HCT116 (cell line): ENCODE data around the gene CD19. TPM values are rescaled to one million over a fixed set of nuclear protein-coding genes. Genes with fewer than 3 reads are reported as not detected.
"Not testable (repeated sequence)": the region's sequence is repeated elsewhere in the genome, so short reads cannot be mapped to it uniquely, and the experiment has no call there.

Experiments used
- ATAC-seq: fragments of 200-7000 bp; cut with Tn5 transposase; 2 replicates; pipeline ENCODE4 v1.9.1; 2020; ENCODE audit warnings: mild to moderate bottlenecking, moderate library complexity
- BruUV-seq: library from RNA; stranded (reverse); fragments of 400-500 nt; replicated peaks from 2 replicates; lab custom pipeline; 2021; lab: Mats Ljungman, UMichigan
- CTCF ChIA-PET: fragments of 300-600 bp; sonication (Branson Sonifier 250); formaldehyde crosslinking; loops from one replicate; lab custom pipeline; 2021; ENCODE audit warnings: antibody characterized with exemption; lab: Charles Lee
- POLR2A ChIA-PET: fragments of 300-600, 350-600 bp; sonication (Branson Sonifier 250); formaldehyde crosslinking; loops from one replicate; lab custom pipeline; 2021; ENCODE audit warnings: antibody characterized with exemption; lab: Charles Lee
- RAD21 ChIA-PET, 2 experiments: fragments of 300-600 bp; sonication (Branson Sonifier 250); formaldehyde crosslinking; loops; one replicate each; lab custom pipeline; 2023; ENCODE audit warnings: low total read pairs in 2 of 2; ENCODE audit not compliant: uncharacterized antibody in 2 of 2, unreplicated experiment in 2 of 2, low non-redundant PET in 1 of 2; lab: Charles Lee
- DNase-seq: peaks from one replicate; pipeline ENCODE4 v3.0.0-alpha.2; 2010; ENCODE audit warnings: low read depth, low spot score
- H2AFZ ChIP-seq: fragments of 200-600 bp; shearing (Covaris generic), sonication (generic); 2 replicates; pipeline ENCODE4 v1.6.1; 2017; ENCODE audit warnings: low read depth, mixed run types, mixed read lengths, antibody characterized with exemption, low read length; ENCODE audit not compliant: poor library complexity, severe bottlenecking
- H3K27ac ChIP-seq: 2 replicates; pipeline ENCODE4 v1.5.1; 2012; ENCODE audit warnings: low read depth, low read length
- H3K27me3 ChIP-seq: fragments of 200-600 bp; sonication (generic); 2 replicates; pipeline ENCODE4 v1.6.1; 2016; ENCODE audit warnings: mixed run types, low read length, mixed read lengths; ENCODE audit not compliant: insufficient read depth
- H3K36me3 ChIP-seq, 2 experiments: fragments of 200-500 bp in 1 of 2; fragments of 200-600 bp in 1 of 2; sonication (Bioruptor generic) in 1 of 2; sonication (generic) in 1 of 2; 2 replicates each; pipeline versions ENCODE4 v1.5.1 to v1.6.1; 2014 to 2016; ENCODE audit warnings: low read length in 2 of 2, inconsistent platforms in 1 of 2, mixed read lengths in 1 of 2, mixed run types in 1 of 2; ENCODE audit not compliant: insufficient read depth in 2 of 2, control insufficient read depth in 1 of 2
- H3K4me1 ChIP-seq, 2 experiments: fragments of 200-600 bp in 1 of 2; sonication (generic) in 1 of 2; 2 replicates each; pipeline versions ENCODE4 v1.5.1 to v1.6.1; 2012 to 2017; ENCODE audit warnings: low read length in 2 of 2, inconsistent platforms in 1 of 2, mild to moderate bottlenecking in 1 of 2, mixed read lengths in 1 of 2, mixed run types in 1 of 2, moderate library complexity in 1 of 2; ENCODE audit not compliant: insufficient read depth in 2 of 2, control insufficient read depth in 1 of 2
- H3K4me2 ChIP-seq: fragments of 200-600 bp; sonication (generic); 2 replicates; pipeline ENCODE4 v1.6.1; 2017; ENCODE audit warnings: mixed run types, low read length, mixed read lengths
- H3K4me3 ChIP-seq, 2 experiments: fragments of 200-600 bp in 1 of 2; sonication (generic) in 1 of 2; replicated peaks in 1 of 2; 2 replicates each; pipeline ENCODE4 v1.5.1; 2011 to 2016; ENCODE audit warnings: low read length in 2 of 2, control low read depth in 1 of 2, low read depth in 1 of 2, mild to moderate bottlenecking in 1 of 2, mixed read lengths in 1 of 2, mixed run types in 1 of 2
- H3K79me2 ChIP-seq: fragments of 200-600 bp; sonication (generic); 2 replicates; pipeline ENCODE4 v1.6.1; 2017; ENCODE audit warnings: mild to moderate bottlenecking, mixed run types, low read length, moderate library complexity, mixed read lengths; ENCODE audit not compliant: insufficient read depth
- H3K9ac ChIP-seq: fragments of 200-600 bp; sonication (generic); 2 replicates; pipeline ENCODE4 v1.6.1; 2016; ENCODE audit warnings: low read length, mixed read lengths
- H3K9me2 ChIP-seq: fragments of 200-600 bp; sonication (generic), shearing (Covaris generic); 2 replicates; pipeline ENCODE4 v1.6.1; 2017; ENCODE audit warnings: mixed run types, mild to moderate bottlenecking, moderate library complexity; ENCODE audit not compliant: insufficient read depth
- H3K9me3 ChIP-seq, 2 experiments: fragments of 200-500 bp in 1 of 2; fragments of 200-600 bp in 1 of 2; sonication (Bioruptor generic) in 1 of 2; sonication (generic) in 1 of 2; 2 replicates each; pipeline ENCODE4 v1.6.1; 2014 to 2017; ENCODE audit warnings: low read length in 2 of 2, mixed read lengths in 2 of 2, inconsistent platforms in 1 of 2, low read depth in 1 of 2, mild to moderate bottlenecking in 1 of 2, mixed run types in 1 of 2, moderate library complexity in 1 of 2; ENCODE audit not compliant: control insufficient read depth in 1 of 2, insufficient read depth in 1 of 2
- H4K20me1 ChIP-seq: fragments of 200-600 bp; sonication (generic), shearing (Covaris generic); 2 replicates; pipeline ENCODE4 v1.6.1; 2017; ENCODE audit warnings: mixed run types, mild to moderate bottlenecking, moderate library complexity; ENCODE audit not compliant: insufficient read depth
- CBX3 ChIP-seq: IDR thresholded peaks from 2 replicates; pipeline ENCODE4 v1.6.1; 2012; ENCODE audit warnings: low read depth
- CEBPB ChIP-seq: IDR thresholded peaks from 2 replicates; pipeline ENCODE4 v1.6.1; 2012; ENCODE audit warnings: low read depth
- EZH2 ChIP-seq: fragments of 200-600 bp; sonication (generic); IDR thresholded peaks from 2 replicates; pipeline ENCODE4 v1.6.1; 2017; ENCODE audit warnings: antibody characterized with exemption, mixed run types
- EZH2phosphoT487 ChIP-seq: fragments of 200-600 bp; IDR thresholded peaks from 2 replicates; pipeline ENCODE4 v1.6.1; 2018; ENCODE audit warnings: antibody characterized with exemption, borderline replicate concordance
- FOSL1 ChIP-seq: IDR thresholded peaks from 2 replicates; pipeline ENCODE4 v1.6.1; 2012; ENCODE audit warnings: low read depth
- POLR2A ChIP-seq: IDR thresholded peaks from 2 replicates; pipeline ENCODE4 v1.7.0; 2011; ENCODE audit warnings: borderline replicate concordance; ENCODE audit not compliant: insufficient read depth, insufficient read length; ENCODE audit errors: extremely low read depth
- POLR2AphosphoS5 ChIP-seq: IDR thresholded peaks from 2 replicates; pipeline ENCODE4 v1.6.1; 2011; ENCODE audit warnings: mild to moderate bottlenecking, low read depth, low read length, moderate library complexity
- YY1 ChIP-seq: IDR thresholded peaks from 2 replicates; pipeline ENCODE4 v1.6.1; 2011; ENCODE audit warnings: low read length, low read depth, moderate library complexity, mild to moderate bottlenecking; ENCODE audit not compliant: insufficient replicate concordance; ENCODE audit errors: extremely low read depth
- ZBTB33 ChIP-seq: IDR thresholded peaks from 2 replicates; pipeline ENCODE4 v1.6.1; 2011; ENCODE audit warnings: mild to moderate bottlenecking, low read length, moderate library complexity; ENCODE audit not compliant: insufficient replicate concordance; ENCODE audit errors: extremely low read depth
- intact Hi-C: fragments of 100-400 bp; cut with micrococcal nuclease; formaldehyde crosslinking; loops from 2 replicates; pipeline ENCODE4 v1.10.0; 2022
- total RNA-seq: library from RNA; stranded (reverse); gene quantifications from one replicate; pipeline ENCODE4 v1.2.1, GENCODE V29; 2021; ENCODE audit not compliant: unreplicated experiment

The CD19 gene
- total RNA-seq, 1 experiment from 2014 or later = 0.27 TPM

GRCh38 chr16:28884045-28884444 lies 47.7 kb upstream of the CD19 start:
- H3K9me2 ChIP-seq = no peaks in the 10 kb centered on the region
- no peaks in the 10 kb centered on the region; a peak in 1 of 4 replicates for H3K36me3 ChIP-seq
- ChIA-PET RAD21 (no interaction called here), CTCF (no interaction called here)
- peaks cover 0 to 11% of the 10 kb centered on the region in 2 experiments; a peak in 2 of 4 replicates for H3K4me1 ChIP-seq
- H3K27ac ChIP-seq = no peak overlapping the region
- H3K9me3 ChIP-seq = no peaks in the 10 kb centered on the region
- H3K27me3 ChIP-seq = no peaks in the 10 kb centered on the region
- DNase-seq (no peak), ATAC-seq (no peak)
- H3K9ac ChIP-seq = no peak overlapping the region
- no peak overlapping the region for H3K4me3 ChIP-seq
- H2AFZ ChIP-seq = no peak overlapping the region
- TF ChIP-seq ZBTB33 (no peak), YY1 (no peak), CBX3 (no peak), EZH2 (no peak), POLR2A (no peak), FOSL1 (no peak), POLR2AphosphoS5 (no peak)
- TF ChIP-seq, all 23 proteins: peak for 0
- H3K79me2 ChIP-seq = no peaks in the 10 kb centered on the region
- intact Hi-C loops = no loop called here
- POLR2A ChIA-PET = no interaction called here
- H3K4me2 ChIP-seq = no peak overlapping the region
- H4K20me1 ChIP-seq = no peaks in the 10 kb centered on the region
- BruUV-seq = no TSS peak

GRCh38 chr16:28886945-28887344 lies 44.8 kb upstream of the CD19 start:
- ATAC-seq (no peak), DNase-seq (no peak)
- ChIA-PET POLR2A (no interaction called here), CTCF (no interaction called here), RAD21 (no interaction called here)
- Histone ChIP-seq H4K20me1 (no peaks in the 10 kb centered on the region), H3K27ac (no peak overlapping the region), H3K4me1 (no peaks in the 10 kb centered on the region), H3K4me2 (no peak overlapping the region), H3K9ac (no peak overlapping the region), H3K4me3 (no peak overlapping the region), H3K79me2 (no peaks in the 10 kb centered on the region), H3K9me3 (no peaks in the 10 kb centered on the region), H3K9me2 (no peaks in the 10 kb centered on the region), H3K27me3 (no peaks in the 10 kb centered on the region), H2AFZ (no peak overlapping the region), H3K36me3 (no peaks in the 10 kb centered on the region; a peak in 1 of 4 replicates)
- TF ChIP-seq EZH2phosphoT487 (no peak), CEBPB (no peak)
- no TSS peak for BruUV-seq
- intact Hi-C loops = no loop called here

- H3K36me3 ChIP-seq, H4K20me1 ChIP-seq, CTCF ChIA-PET, H3K9me3 ChIP-seq, H3K27ac ChIP-seq, H3K4me3 ChIP-seq, POLR2A ChIA-PET, H3K9me2 ChIP-seq, BruUV-seq, H3K4me1 ChIP-seq, RAD21 ChIA-PET, intact Hi-C loops, H3K4me2 ChIP-seq, H3K79me2 ChIP-seq, H2AFZ ChIP-seq, H3K27me3 ChIP-seq, H3K9ac ChIP-seq, ATAC-seq, DNase-seq: not testable (repeated sequence)
Measured at GRCh38 chr16:28890355-28890754, 41.4 kb upstream of the CD19 start.
